Activated CD4-positive, alpha-beta memory T cell treated with anti-CD3 and anti-CD28 coated beads, Interleukin-2, amount 10 ng/mL, durations not matched to agents 7 days and 5 days (primary cell): ENCODE results near the gene PTPN4. TPM values are rescaled to one million over a fixed set of nuclear protein-coding genes. Genes with fewer than 3 reads are reported as not detected.

Experiments
- CTCF ChIA-PET: fragments of 350-600 bp; sonication (Branson Sonifier 250); formaldehyde crosslinking; loops from one replicate; lab custom pipeline; 2021; ENCODE audit warnings: antibody characterized with exemption, inconsistent platforms; lab: Charles Lee
- POLR2A ChIA-PET: fragments of 350-600 bp; sonication (Branson Sonifier 250); formaldehyde crosslinking; loops from one replicate; lab custom pipeline; 2021; ENCODE audit warnings: antibody characterized with exemption; lab: Charles Lee
- DNase-seq: peaks from one replicate; pipeline ENCODE4 v3.0.0-alpha.2; 2020
- H3K27ac Mint-ChIP-seq: one replicate; pipeline ENCODE4 v1.8.0; 2021; ENCODE audit warnings: mild to moderate bottlenecking, mixed read lengths
- H3K27me3 Mint-ChIP-seq: one replicate; pipeline ENCODE4 v1.8.0; 2021; ENCODE audit warnings: mixed read lengths
- H3K36me3 Mint-ChIP-seq: one replicate; pipeline ENCODE4 v1.8.0; 2021; ENCODE audit warnings: low read depth, mixed read lengths
- H3K4me1 Mint-ChIP-seq: one replicate; pipeline ENCODE4 v1.8.0; 2021; ENCODE audit warnings: mixed read lengths
- H3K4me3 Mint-ChIP-seq: one replicate; pipeline ENCODE4 v1.8.0; 2021; ENCODE audit warnings: mild to moderate bottlenecking, mixed read lengths
- H3K9me3 Mint-ChIP-seq: one replicate; pipeline ENCODE4 v1.8.0; 2021; ENCODE audit warnings: mixed read lengths
- total RNA-seq, 2 experiments: library from RNA; stranded (reverse); gene quantifications; one replicate each; pipeline ENCODE4 v1.2.3, GENCODE V29; 2021

PTPN4 gene
- total RNA-seq, 2 experiments from 2014 or later = 78.7 to 84.5 TPM

- Mint-ChIP-seq H3K36me3 (peaks cover 23% of the 10 kb centered on the region), H3K27ac (no peak overlapping the region), H3K9me3 (peaks cover 5% of the 10 kb centered on the region), H3K4me1 (peaks cover 39% of the 10 kb centered on the region), H3K27me3 (no peaks in the 10 kb centered on the region), H3K4me3 (no peak overlapping the region)
- no peak for DNase-seq
- POLR2A ChIA-PET = no interaction called here
- CTCF ChIA-PET = no interaction called here
Observed at GRCh38 chr2:119859528-119859927, 99.8 kb downstream of the PTPN4 start.

- Mint-ChIP-seq H3K36me3 (peaks cover 29% of the 10 kb centered on the region), H3K4me3 (no peak overlapping the region), H3K27me3 (no peaks in the 10 kb centered on the region), H3K4me1 (peaks cover 44% of the 10 kb centered on the region), H3K9me3 (peaks cover 5% of the 10 kb centered on the region), H3K27ac (no peak overlapping the region)
- POLR2A ChIA-PET = interaction anchor here (1.1 kb wide), 1 partner anchor 314 kb away, joined by 3 read pairs; no protein-coding TSS in a partner anchor
- CTCF ChIA-PET = no interaction called here
- DNase-seq = no peak
Observed at GRCh38 chr2:119860924-119861323, 101.2 kb downstream of the PTPN4 start.

- DNase-seq = no peak
Observed at GRCh38 chr2:119862127-119862889, 102.6 kb downstream of the PTPN4 start.

GRCh38 chr2:119864318-119864717 lies 104.6 kb downstream of the PTPN4 start:
- Mint-ChIP-seq H3K36me3 (peaks cover 33% of the 10 kb centered on the region), H3K9me3 (peaks cover 5% of the 10 kb centered on the region), H3K27ac (no peak overlapping the region), H3K27me3 (no peaks in the 10 kb centered on the region), H3K4me1 (peaks cover 53% of the 10 kb centered on the region), H3K4me3 (no peak overlapping the region)
- ChIA-PET CTCF (no interaction called here), POLR2A (interaction anchor here (1.3 kb wide), 1 partner anchor 65 kb away, joined by 5 read pairs; no protein-coding TSS in a partner anchor)
- no peak for DNase-seq

More at GRCh38 chr2:119862127-119862889, 102.6 kb downstream of the PTPN4 start:
- ChIA-PET CTCF (no interaction called here), POLR2A (interaction anchor here (1.1 kb wide), 1 partner anchor 313 kb away, joined by 3 read pairs; no protein-coding TSS in a partner anchor)
- no peaks in the 10 kb centered on the region for H3K27me3 Mint-ChIP-seq
- peaks cover 43% of the 10 kb centered on the region for H3K4me1 Mint-ChIP-seq
- peaks cover 5% of the 10 kb centered on the region for H3K9me3 Mint-ChIP-seq
- peak overlapping the region; percentile 43 for H3K4me3 Mint-ChIP-seq
- peaks cover 36% of the 10 kb centered on the region for H3K36me3 Mint-ChIP-seq
- peak overlapping the region; percentile 47 for H3K27ac Mint-ChIP-seq

GRCh38 chr2:119871725-119872124 lies 112.0 kb downstream of the PTPN4 start:
- peaks cover 15% of the 10 kb centered on the region for H3K36me3 Mint-ChIP-seq
- H3K4me3 Mint-ChIP-seq = no peak overlapping the region
- H3K27me3 Mint-ChIP-seq = no peaks in the 10 kb centered on the region
- no peak overlapping the region for H3K27ac Mint-ChIP-seq
- H3K4me1 Mint-ChIP-seq = peaks cover 19% of the 10 kb centered on the region
- CTCF ChIA-PET = no interaction called here
- no peak for DNase-seq
- POLR2A ChIA-PET = no interaction called here
- no peaks in the 10 kb centered on the region for H3K9me3 Mint-ChIP-seq

- Mint-ChIP-seq H3K27me3 (no peaks in the 10 kb centered on the region), H3K9me3 (no peaks in the 10 kb centered on the region), H3K36me3 (peaks cover 6% of the 10 kb centered on the region), H3K27ac (no peak overlapping the region), H3K4me3 (no peak overlapping the region), H3K4me1 (peaks cover 8% of the 10 kb centered on the region)
- DNase-seq = no peak
- POLR2A ChIA-PET = no interaction called here
- CTCF ChIA-PET = interaction anchor here (0.7 kb wide), 1 partner anchor 50 kb away, joined by 3 read pairs; no protein-coding TSS in a partner anchor
Observed at GRCh38 chr2:119873350-119874315, 113.9 kb downstream of the PTPN4 start.

- no peaks in the 10 kb centered on the region for H3K27me3 Mint-ChIP-seq
- no peaks in the 10 kb centered on the region for H3K9me3 Mint-ChIP-seq
- ChIA-PET CTCF (no interaction called here), POLR2A (no interaction called here)
- no peak overlapping the region for H3K27ac Mint-ChIP-seq
- H3K4me1 Mint-ChIP-seq = no peaks in the 10 kb centered on the region
- peaks cover 4% of the 10 kb centered on the region for H3K36me3 Mint-ChIP-seq
- no peak overlapping the region for H3K4me3 Mint-ChIP-seq
- DNase-seq = no peak
Observed at GRCh38 chr2:119879502-119879901, 119.8 kb downstream of the PTPN4 start.

- H3K27ac Mint-ChIP-seq = no peak overlapping the region
- ChIA-PET POLR2A (no interaction called here), CTCF (no interaction called here)
- H3K9me3 Mint-ChIP-seq = peaks cover 20% of the 10 kb centered on the region
- H3K4me3 Mint-ChIP-seq = no peak overlapping the region
- no peaks in the 10 kb centered on the region for H3K4me1 Mint-ChIP-seq
- no peak for DNase-seq
- H3K27me3 Mint-ChIP-seq = no peaks in the 10 kb centered on the region
- peaks cover 45% of the 10 kb centered on the region for H3K36me3 Mint-ChIP-seq
Observed at GRCh38 chr2:119888680-119889079, 129.0 kb downstream of the PTPN4 start.

- ChIA-PET CTCF (interaction anchor here (1.3 kb wide), 1 partner anchor 20 kb away, joined by 3 read pairs; no protein-coding TSS in a partner anchor), POLR2A (no interaction called here)
- no peak for DNase-seq
- peaks cover 23% of the 10 kb centered on the region for H3K36me3 Mint-ChIP-seq
- no peak overlapping the region for H3K4me3 Mint-ChIP-seq
- peaks cover 3% of the 10 kb centered on the region for H3K9me3 Mint-ChIP-seq
- H3K27ac Mint-ChIP-seq = no peak overlapping the region
- H3K4me1 Mint-ChIP-seq = no peaks in the 10 kb centered on the region
- no peaks in the 10 kb centered on the region for H3K27me3 Mint-ChIP-seq
Observed at GRCh38 chr2:119897736-119898395, 138.1 kb downstream of the PTPN4 start.

GRCh38 chr2:119901013-119901412 lies 141.3 kb downstream of the PTPN4 start:
- H3K4me3 Mint-ChIP-seq = no peak overlapping the region
- DNase-seq = no peak
- no peak overlapping the region for H3K27ac Mint-ChIP-seq
- H3K27me3 Mint-ChIP-seq = no peaks in the 10 kb centered on the region
- POLR2A ChIA-PET = no interaction called here
- CTCF ChIA-PET = no interaction called here
- peaks cover 40% of the 10 kb centered on the region for H3K36me3 Mint-ChIP-seq
- H3K9me3 Mint-ChIP-seq = peaks cover 14% of the 10 kb centered on the region
- H3K4me1 Mint-ChIP-seq = no peaks in the 10 kb centered on the region

GRCh38 chr2:119910566-119910965 lies 150.8 kb downstream of the PTPN4 start:
- Mint-ChIP-seq H3K9me3 (peaks cover 2% of the 10 kb centered on the region), H3K27ac (no peak overlapping the region), H3K27me3 (no peaks in the 10 kb centered on the region), H3K4me1 (no peaks in the 10 kb centered on the region), H3K4me3 (no peak overlapping the region), H3K36me3 (peaks cover 25% of the 10 kb centered on the region)
- POLR2A ChIA-PET = no interaction called here
- CTCF ChIA-PET = no interaction called here
- no peak for DNase-seq

GRCh38 chr2:119914266-119914665 lies 154.5 kb downstream of the PTPN4 start:
- ChIA-PET POLR2A (no interaction called here), CTCF (no interaction called here)
- Mint-ChIP-seq H3K4me3 (no peak overlapping the region), H3K36me3 (peaks cover 21% of the 10 kb centered on the region), H3K9me3 (no peaks in the 10 kb centered on the region), H3K4me1 (no peaks in the 10 kb centered on the region), H3K27ac (no peak overlapping the region), H3K27me3 (no peaks in the 10 kb centered on the region)
- no peak for DNase-seq
